Measurements from ENCODE around the gene GRIN1.
"Not testable (repeated sequence)": the region's sequence is repeated elsewhere in the genome, so short reads cannot be mapped to it uniquely, and the experiment has no call there.

GRIN1 gene

GRCh38 chr9:137128862-137129455, 10.0 kb upstream of the GRIN1 start:
- DNase-seq (ENCODE audit: insufficient read length, low spot score): no peak
- TF ChIP-seq TAF1 (IDR thresholded peaks at IDR 0.05; ENCODE audit: low read depth, low read length) (no peak), SPI1 (IDR thresholded peaks at IDR 0.05; ENCODE audit: low read depth, low read length) (no peak), POU2F2 (IDR thresholded peaks at IDR 0.05; ENCODE audit: low read depth, low read length) (no peak), PAX5 (IDR thresholded peaks at IDR 0.05; ENCODE audit: insufficient read depth, low read length, severe bottlenecking) (no peak), POLR2AphosphoS5 (IDR thresholded peaks at IDR 0.05; ENCODE audit: low read depth, low read length) (no peak), POLR2A (IDR thresholded peaks at IDR 0.05; ENCODE audit: low read depth, low read length) (no peak)
- peak; percentile 52 for FAIRE-seq

- TF ChIP-seq POLR2AphosphoS5 (IDR thresholded peaks at IDR 0.05; ENCODE audit: low read depth, low read length): peak; percentile 52; the same call in 1 of the 2 replicates
- TF ChIP-seq TAF1 (IDR thresholded peaks at IDR 0.05; ENCODE audit: low read depth, low read length): peak; percentile 94
- peak; percentile 9; the same call in 1 of the 2 replicates for TF ChIP-seq POU2F2 (IDR thresholded peaks at IDR 0.05; ENCODE audit: low read depth, low read length)
- TF ChIP-seq POLR2A (IDR thresholded peaks at IDR 0.05; ENCODE audit: low read depth, low read length): peak; percentile 65
- no peak for TF ChIP-seq PAX5 (IDR thresholded peaks at IDR 0.05; ENCODE audit: insufficient read depth, low read length, severe bottlenecking)
- no peak for TF ChIP-seq SPI1 (IDR thresholded peaks at IDR 0.05; ENCODE audit: low read depth, low read length)
- DNase-seq (ENCODE audit: insufficient read length, low spot score) (peak; percentile 94), FAIRE-seq (peak; percentile 100)
Observed at GRCh38 chr9:137129456-137130175, 9.3 kb upstream of the GRIN1 start.

GRCh38 chr9:137130176-137130755, 8.7 kb upstream of the GRIN1 start:
- DNase-seq (ENCODE audit: insufficient read length, low spot score): no peak
- TF ChIP-seq SPI1 (IDR thresholded peaks at IDR 0.05; ENCODE audit: low read depth, low read length) (no peak), PAX5 (IDR thresholded peaks at IDR 0.05; ENCODE audit: insufficient read depth, low read length, severe bottlenecking) (no peak), POLR2AphosphoS5 (IDR thresholded peaks at IDR 0.05; ENCODE audit: low read depth, low read length) (no peak), POU2F2 (IDR thresholded peaks at IDR 0.05; ENCODE audit: low read depth, low read length) (no peak), POLR2A (IDR thresholded peaks at IDR 0.05; ENCODE audit: low read depth, low read length) (no peak), TAF1 (IDR thresholded peaks at IDR 0.05; ENCODE audit: low read depth, low read length) (no peak)

GRCh38 chr9:137134191-137134590, 4.8 kb upstream of the GRIN1 start:
- FAIRE-seq: no peak
- no peak for DNase-seq (ENCODE audit: insufficient read length, low spot score)
- TF ChIP-seq POLR2A (IDR thresholded peaks at IDR 0.05; ENCODE audit: low read depth, low read length) (no peak), TAF1 (IDR thresholded peaks at IDR 0.05; ENCODE audit: low read depth, low read length) (no peak), POU2F2 (IDR thresholded peaks at IDR 0.05; ENCODE audit: low read depth, low read length) (no peak), SPI1 (IDR thresholded peaks at IDR 0.05; ENCODE audit: low read depth, low read length) (no peak), PAX5 (IDR thresholded peaks at IDR 0.05; ENCODE audit: insufficient read depth, low read length, severe bottlenecking) (no peak), POLR2AphosphoS5 (IDR thresholded peaks at IDR 0.05; ENCODE audit: low read depth, low read length) (no peak)

More at GRCh38 chr9:137130176-137130755, 8.7 kb upstream of the GRIN1 start:
- peak; percentile 41 for FAIRE-seq

- not testable (repeated sequence) for FAIRE-seq
Observed at GRCh38 chr9:137135154-137135553, 3.8 kb upstream of the GRIN1 start.

GRCh38 chr9:137136261-137136880, 2.6 kb upstream of the GRIN1 start:
- TF ChIP-seq TAF1 (IDR thresholded peaks at IDR 0.05; ENCODE audit: low read depth, low read length) (no peak), POU2F2 (IDR thresholded peaks at IDR 0.05; ENCODE audit: low read depth, low read length) (no peak), POLR2AphosphoS5 (IDR thresholded peaks at IDR 0.05; ENCODE audit: low read depth, low read length) (no peak), POLR2A (IDR thresholded peaks at IDR 0.05; ENCODE audit: low read depth, low read length) (no peak), PAX5 (IDR thresholded peaks at IDR 0.05; ENCODE audit: insufficient read depth, low read length, severe bottlenecking) (no peak), SPI1 (IDR thresholded peaks at IDR 0.05; ENCODE audit: low read depth, low read length) (no peak)
- DNase-seq (ENCODE audit: insufficient read length, low spot score): no peak
- no peak for FAIRE-seq

More at GRCh38 chr9:137135154-137135553, 3.8 kb upstream of the GRIN1 start:
- not testable (repeated sequence) for DNase-seq (ENCODE audit: insufficient read length, low spot score)

GRCh38 chr9:137136881-137137607, 1.9 kb upstream of the GRIN1 start:
- FAIRE-seq (no peak), DNase-seq (ENCODE audit: insufficient read length, low spot score) (no peak)
- TF ChIP-seq PAX5 (IDR thresholded peaks at IDR 0.05; ENCODE audit: insufficient read depth, low read length, severe bottlenecking) (no peak), POLR2AphosphoS5 (IDR thresholded peaks at IDR 0.05; ENCODE audit: low read depth, low read length) (no peak), POLR2A (IDR thresholded peaks at IDR 0.05; ENCODE audit: low read depth, low read length) (no peak), SPI1 (IDR thresholded peaks at IDR 0.05; ENCODE audit: low read depth, low read length) (no peak), POU2F2 (IDR thresholded peaks at IDR 0.05; ENCODE audit: low read depth, low read length) (no peak), TAF1 (IDR thresholded peaks at IDR 0.05; ENCODE audit: low read depth, low read length) (no peak)

- no peak for TF ChIP-seq PAX5 (IDR thresholded peaks at IDR 0.05; ENCODE audit: insufficient read depth, low read length, severe bottlenecking)
- no peak for TF ChIP-seq POLR2AphosphoS5 (IDR thresholded peaks at IDR 0.05; ENCODE audit: low read depth, low read length)
- no peak for TF ChIP-seq TAF1 (IDR thresholded peaks at IDR 0.05; ENCODE audit: low read depth, low read length)
- no peak for TF ChIP-seq SPI1 (IDR thresholded peaks at IDR 0.05; ENCODE audit: low read depth, low read length)
- TF ChIP-seq POU2F2 (IDR thresholded peaks at IDR 0.05; ENCODE audit: low read depth, low read length): no peak
- no peak for TF ChIP-seq POLR2A (IDR thresholded peaks at IDR 0.05; ENCODE audit: low read depth, low read length)
- no peak for FAIRE-seq
- no peak for DNase-seq (ENCODE audit: insufficient read length, low spot score)
Observed at GRCh38 chr9:137138058-137138721, 764 bp upstream of the GRIN1 start.
